Ovary (tissue), 9 donors: ENCODE measurements around the gene PDSS2. TPM values are rescaled to one million over a fixed set of nuclear protein-coding genes. Genes with fewer than 3 reads are reported as not detected.

Experiments used
- polyA plus RNA-seq, 2 donors: library from polyadenylated mRNA; stranded (reverse); fragments of 200-250 nt in 1 of 2; fragments of 350-450 nt in 1 of 2; fragmentation: Illumina TruSeq in 1 of 2; extraction: RNeasy Lipid Tissue Mini Kit (QIAGEN cat#74804) in 1 of 2; gene quantifications; one replicate each; pipeline ENCODE4 v1.2.3, GENCODE V29; 2013 to 2014
- small RNA-seq: library from RNA; depleted of rRNA; stranded (forward); fragments of <200 nt; gene quantifications from one replicate; pipeline ENCODE3, GENCODE V24; 2016
- total RNA-seq, 7 donors: library from RNA; depleted of rRNA in 2 of 7; stranded (reverse); fragments of >200 nt in 2 of 7; fragmentation: NEBNext Ultra II Directional in 3 of 7; extraction: Animal tissue kit (Norgen Biotek cat#: 25700) in 3 of 7; gene quantifications; one replicate each; pipeline versions ENCODE4 v1.1.0 to v1.2.4, GENCODE V29; 2016 to 2023
- donor health status: DM: no; HTN: no; CAD: no; lungs with moderate emphysema.
- donor health status: DM: no; HTN: no; CAD: no.
- donor health status: Bipolar disorder and iron deficiency.
- donor health status: DM: yes; HTN: yes; CAD: no.
- donor health status: DM: no; HTN: no; CAD: no.
- donor health status: DM: yes; HTN: yes; CAD: no.

Gene PDSS2
- total and polyA plus RNA-seq, 9 donors = 8.2 to 17.5 (median 12.0) TPM

Small RNAs within 50 kb of the gene (small RNA-seq; reads per million reads assigned to genes)
- gene AL591516.1 (not detected), gene RNU6-1299P (not detected)

Other genes starting within 250 kb of the PDSS2 start
- 10 to 100 TPM in 6 of 7 donors, 1 to 10 TPM in 1; 8.7 to 31.3 (median 28.5) TPM for gene SOBP, start 30.6 kb upstream of the PDSS2 start, total RNA-seq
- 10 to 100 TPM; 11.3 to 20.7 TPM for gene SOBP, start 30.6 kb upstream of the PDSS2 start, polyA plus RNA-seq